Liver (tissue), 9 donors: ENCODE results near the gene KCNJ4. TPM values are rescaled to one million over a fixed set of nuclear protein-coding genes. Genes with fewer than 3 reads are reported as not detected.

Experiments
- DNase-seq: peaks from one replicate; pipeline ENCODE4 v3.0.0-alpha.2; 2017; ENCODE audit warnings: low spot score
- H3K27ac ChIP-seq, 2 donors: one replicate each; pipeline ENCODE4 v1.7.0; 2013; ENCODE audit warnings: inconsistent platforms in 2 of 2, low read length in 2 of 2, control low read depth in 1 of 2, low read depth in 1 of 2, mild to moderate bottlenecking in 1 of 2
- H3K27me3 ChIP-seq, 4 donors: one replicate each; pipeline versions ENCODE4 v1.6.1 to v1.7.0; 2013; ENCODE audit warnings: low read length in 3 of 4, inconsistent platforms in 1 of 4, mild to moderate bottlenecking in 1 of 4, moderate library complexity in 1 of 4; ENCODE audit not compliant: control insufficient read depth in 4 of 4, insufficient read depth in 4 of 4
- H3K36me3 ChIP-seq, 4 donors: one replicate each; pipeline versions ENCODE4 v1.6.1 to v1.7.0; 2013; ENCODE audit warnings: low read length in 3 of 4, mild to moderate bottlenecking in 3 of 4, low read depth in 1 of 4, moderate library complexity in 1 of 4; ENCODE audit not compliant: control insufficient read depth in 4 of 4, insufficient read depth in 3 of 4
- H3K4me1 ChIP-seq, 4 donors: one replicate each; pipeline versions ENCODE4 v1.6.1 to v1.7.0; 2013; ENCODE audit warnings: low read length in 3 of 4, mild to moderate bottlenecking in 3 of 4, moderate library complexity in 1 of 4; ENCODE audit not compliant: control insufficient read depth in 4 of 4, insufficient read depth in 4 of 4
- H3K4me3 ChIP-seq, 3 donors: one replicate each; pipeline versions ENCODE4 v1.6.1 to v1.7.0; 2013; ENCODE audit warnings: low read length in 3 of 3, control low read depth in 1 of 3, low read depth in 1 of 3, mild to moderate bottlenecking in 1 of 3
- H3K9ac ChIP-seq, 2 donors: one replicate each; pipeline ENCODE4 v1.7.0; 2013; ENCODE audit warnings: low read length in 2 of 2, mild to moderate bottlenecking in 2 of 2, moderate library complexity in 2 of 2, control low read depth in 1 of 2, low read depth in 1 of 2
- H3K9me3 ChIP-seq, 4 donors: one replicate each; pipeline versions ENCODE4 v1.6.1 to v1.7.0; 2013; ENCODE audit warnings: low read length in 3 of 4; ENCODE audit not compliant: control insufficient read depth in 4 of 4
- EGR1 ChIP-seq, 2 donors: IDR thresholded peaks; 2 replicates each; pipeline ENCODE4 v1.6.1; 2016 to 2018; ENCODE audit warnings: antibody characterized with exemption in 2 of 2, low read depth in 2 of 2
- FOXA1 ChIP-seq: IDR thresholded peaks from 2 replicates; pipeline ENCODE4 v1.6.1; 2016; ENCODE audit warnings: antibody characterized with exemption
- FOXA2 ChIP-seq: IDR thresholded peaks from 2 replicates; pipeline ENCODE4 v1.6.1; 2016; ENCODE audit warnings: antibody characterized with exemption
- GABPA ChIP-seq, 2 donors: IDR thresholded peaks in 1 of 2; conservative IDR thresholded peaks in 1 of 2; 2 replicates each; pipeline ENCODE4 v1.6.1; 2016; ENCODE audit warnings: antibody characterized with exemption in 2 of 2, mild to moderate bottlenecking in 1 of 2, moderate library complexity in 1 of 2
- HNF4A ChIP-seq, 2 donors: conservative IDR thresholded peaks; 2 replicates each; pipeline ENCODE4 v1.6.1; 2016; ENCODE audit warnings: antibody characterized with exemption in 2 of 2, mild to moderate bottlenecking in 2 of 2
- HNF4G ChIP-seq: IDR thresholded peaks from 2 replicates; pipeline ENCODE4 v1.6.1; 2016; ENCODE audit warnings: antibody characterized with exemption
- JUND ChIP-seq, 2 donors: IDR thresholded peaks; 2 replicates each; pipeline ENCODE4 v1.6.1; 2016; ENCODE audit warnings: antibody characterized with exemption in 2 of 2
- NR2F2 ChIP-seq: IDR thresholded peaks from 2 replicates; pipeline ENCODE4 v1.6.1; 2016; ENCODE audit warnings: antibody characterized with exemption
- RAD21 ChIP-seq, 2 donors: IDR thresholded peaks; 2 replicates each; pipeline ENCODE4 v1.6.1; 2016; ENCODE audit warnings: antibody characterized with exemption in 2 of 2, mild to moderate bottlenecking in 2 of 2
- RXRA ChIP-seq, 2 donors: IDR thresholded peaks; 2 replicates each; pipeline ENCODE4 v1.6.1; 2017 to 2018; ENCODE audit warnings: antibody characterized with exemption in 2 of 2, mild to moderate bottlenecking in 1 of 2
- SP1 ChIP-seq: IDR thresholded peaks from 2 replicates; pipeline ENCODE4 v1.6.1; 2018; ENCODE audit warnings: antibody characterized with exemption, mild to moderate bottlenecking
- TAF1 ChIP-seq: conservative IDR thresholded peaks from 2 replicates; pipeline ENCODE4 v1.6.1; 2016; ENCODE audit warnings: antibody characterized with exemption, mild to moderate bottlenecking
- YY1 ChIP-seq: IDR thresholded peaks from 2 replicates; pipeline ENCODE4 v1.6.1; 2016; ENCODE audit warnings: antibody characterized with exemption, mild to moderate bottlenecking
- WGBS: extraction: QIAGEN DNeasy Blood & Tissue Kit; methylation state at CpG from one replicate; pipeline ENCODE4 v1.1.7; 2013; 5-methylcytosine and 5-hydroxymethylcytosine counted together
- polyA plus RNA-seq, 2 donors: library from polyadenylated mRNA; stranded (reverse) in 1 of 2; unstranded in 1 of 2; fragments of 200-250 nt in 1 of 2; fragments of >200 nt in 1 of 2; fragmentation: Nextera tagmentation in 1 of 2; extraction: Ambion mirVana in 1 of 2; gene quantifications; one replicate each; pipeline versions ENCODE4 v1.2.1 to v1.2.3, GENCODE V29; 2013 to 2015
- total RNA-seq, 2 donors: library from RNA; depleted of rRNA; stranded (reverse); fragments of >200 nt; gene quantifications; one replicate each; pipeline ENCODE4 v1.2.3, GENCODE V29; 2014
- TF ChIP-seq, protein P1 (sequence below): fragments of 150-350 bp; IDR thresholded peaks from 2 replicates; pipeline ENCODE4 v1.5.1; 2017; ENCODE audit warnings: improper control_type of control experiment, low read depth, low read length; ENCODE audit not compliant: missing input control
- TF ChIP-seq, protein P2 (sequence below): IDR thresholded peaks from 2 replicates; pipeline ENCODE4 v1.6.1; 2016; ENCODE audit warnings: antibody characterized with exemption
- TF ChIP-seq, protein P3 (sequence below): IDR thresholded peaks from 2 replicates; pipeline ENCODE4 v1.6.1; 2016; ENCODE audit warnings: antibody characterized with exemption
- TF ChIP-seq, protein P4 (sequence below): IDR thresholded peaks from 2 replicates; pipeline ENCODE4 v1.6.1; 2016; ENCODE audit warnings: antibody characterized with exemption, mild to moderate bottlenecking
- TF ChIP-seq, protein P5 (sequence below): IDR thresholded peaks from 2 replicates; pipeline ENCODE4 v1.6.1; 2016; ENCODE audit warnings: antibody characterized with exemption
- donor health status: healthy.
- donor health status: healthy.
- donor health status: healthy.
- donor health status: healthy.
- donor health status: healthy.

The KCNJ4 gene
- total RNA-seq (under 1 TPM in 1 of 2 donors, not detected in 1; 0.05 TPM), polyA plus RNA-seq (not detected)

DNA sequence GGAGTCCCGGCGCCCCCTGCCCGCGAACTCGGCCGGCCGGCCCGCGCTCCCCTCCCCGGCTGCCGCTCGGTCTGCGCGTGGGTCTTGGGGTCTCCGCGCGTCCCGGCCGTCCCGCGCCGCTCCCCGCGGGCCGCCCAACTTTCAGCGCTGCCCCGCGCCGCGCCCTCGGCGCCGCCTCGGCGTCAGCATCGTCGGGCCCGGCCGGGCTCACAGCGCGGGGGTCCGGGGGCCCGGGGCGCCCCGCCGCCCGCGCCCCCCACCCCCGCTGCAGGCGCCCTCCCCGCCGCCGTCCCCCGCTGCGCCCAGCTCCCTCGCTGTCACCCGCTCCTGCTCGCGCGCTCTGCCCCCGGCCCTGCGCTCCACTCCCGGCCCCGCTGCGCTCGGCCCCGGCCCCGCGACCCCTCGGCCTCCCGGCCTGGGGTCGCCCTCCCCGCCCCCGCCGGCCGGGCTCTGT is at the start of gene KCNJ4:
Gene KCNJ4, minus strand, starts transcription at position 124 of the 454 bp plus-strand sequence. CDS start 27,067 bp downstream, outside the sequence.
- H3K9me3 ChIP-seq = no peaks in the 10 kb centered on the region
- H3K4me1 ChIP-seq = peaks cover 0 to 12% (median 8%) of the 10 kb centered on the region in 4 donors
- H3K4me3 ChIP-seq = peak within 1 kb of the TSS in 1 of 3 donors; percentile 49
- no peak within 1 kb of the TSS for H3K27ac ChIP-seq
- no peak within 1 kb of the TSS for H3K9ac ChIP-seq
- DNase-seq = no peak
- TF ChIP-seq RAD21 (IDR thresholded peaks at IDR 0.05) = no peak
- TF ChIP-seq, protein P1, sequence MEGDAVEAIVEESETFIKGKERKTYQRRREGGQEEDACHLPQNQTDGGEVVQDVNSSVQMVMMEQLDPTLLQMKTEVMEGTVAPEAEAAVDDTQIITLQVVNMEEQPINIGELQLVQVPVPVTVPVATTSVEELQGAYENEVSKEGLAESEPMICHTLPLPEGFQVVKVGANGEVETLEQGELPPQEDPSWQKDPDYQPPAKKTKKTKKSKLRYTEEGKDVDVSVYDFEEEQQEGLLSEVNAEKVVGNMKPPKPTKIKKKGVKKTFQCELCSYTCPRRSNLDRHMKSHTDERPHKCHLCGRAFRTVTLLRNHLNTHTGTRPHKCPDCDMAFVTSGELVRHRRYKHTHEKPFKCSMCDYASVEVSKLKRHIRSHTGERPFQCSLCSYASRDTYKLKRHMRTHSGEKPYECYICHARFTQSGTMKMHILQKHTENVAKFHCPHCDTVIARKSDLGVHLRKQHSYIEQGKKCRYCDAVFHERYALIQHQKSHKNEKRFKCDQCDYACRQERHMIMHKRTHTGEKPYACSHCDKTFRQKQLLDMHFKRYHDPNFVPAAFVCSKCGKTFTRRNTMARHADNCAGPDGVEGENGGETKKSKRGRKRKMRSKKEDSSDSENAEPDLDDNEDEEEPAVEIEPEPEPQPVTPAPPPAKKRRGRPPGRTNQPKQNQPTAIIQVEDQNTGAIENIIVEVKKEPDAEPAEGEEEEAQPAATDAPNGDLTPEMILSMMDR = no peak
- TF ChIP-seq FOXA1 = no peak
- TF ChIP-seq FOXA2 = no peak
- no peak for TF ChIP-seq JUND (IDR thresholded peaks at IDR 0.05)
- TF ChIP-seq SP1 = no peak
- no peak for TF ChIP-seq HNF4G
- TF ChIP-seq, protein P2, sequence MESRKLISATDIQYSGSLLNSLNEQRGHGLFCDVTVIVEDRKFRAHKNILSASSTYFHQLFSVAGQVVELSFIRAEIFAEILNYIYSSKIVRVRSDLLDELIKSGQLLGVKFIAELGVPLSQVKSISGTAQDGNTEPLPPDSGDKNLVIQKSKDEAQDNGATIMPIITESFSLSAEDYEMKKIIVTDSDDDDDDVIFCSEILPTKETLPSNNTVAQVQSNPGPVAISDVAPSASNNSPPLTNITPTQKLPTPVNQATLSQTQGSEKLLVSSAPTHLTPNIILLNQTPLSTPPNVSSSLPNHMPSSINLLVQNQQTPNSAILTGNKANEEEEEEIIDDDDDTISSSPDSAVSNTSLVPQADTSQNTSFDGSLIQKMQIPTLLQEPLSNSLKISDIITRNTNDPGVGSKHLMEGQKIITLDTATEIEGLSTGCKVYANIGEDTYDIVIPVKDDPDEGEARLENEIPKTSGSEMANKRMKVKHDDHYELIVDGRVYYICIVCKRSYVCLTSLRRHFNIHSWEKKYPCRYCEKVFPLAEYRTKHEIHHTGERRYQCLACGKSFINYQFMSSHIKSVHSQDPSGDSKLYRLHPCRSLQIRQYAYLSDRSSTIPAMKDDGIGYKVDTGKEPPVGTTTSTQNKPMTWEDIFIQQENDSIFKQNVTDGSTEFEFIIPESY = no peak
- TF ChIP-seq, protein P3, sequence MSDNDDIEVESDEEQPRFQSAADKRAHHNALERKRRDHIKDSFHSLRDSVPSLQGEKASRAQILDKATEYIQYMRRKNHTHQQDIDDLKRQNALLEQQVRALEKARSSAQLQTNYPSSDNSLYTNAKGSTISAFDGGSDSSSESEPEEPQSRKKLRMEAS = no peak
- TF ChIP-seq EGR1 (IDR thresholded peaks at IDR 0.05; ENCODE audit: low read depth in 2 of 2) = no peak
- no peak for TF ChIP-seq RXRA (IDR thresholded peaks at IDR 0.05)
- TF ChIP-seq TAF1 = no peak
- TF ChIP-seq, protein P4, sequence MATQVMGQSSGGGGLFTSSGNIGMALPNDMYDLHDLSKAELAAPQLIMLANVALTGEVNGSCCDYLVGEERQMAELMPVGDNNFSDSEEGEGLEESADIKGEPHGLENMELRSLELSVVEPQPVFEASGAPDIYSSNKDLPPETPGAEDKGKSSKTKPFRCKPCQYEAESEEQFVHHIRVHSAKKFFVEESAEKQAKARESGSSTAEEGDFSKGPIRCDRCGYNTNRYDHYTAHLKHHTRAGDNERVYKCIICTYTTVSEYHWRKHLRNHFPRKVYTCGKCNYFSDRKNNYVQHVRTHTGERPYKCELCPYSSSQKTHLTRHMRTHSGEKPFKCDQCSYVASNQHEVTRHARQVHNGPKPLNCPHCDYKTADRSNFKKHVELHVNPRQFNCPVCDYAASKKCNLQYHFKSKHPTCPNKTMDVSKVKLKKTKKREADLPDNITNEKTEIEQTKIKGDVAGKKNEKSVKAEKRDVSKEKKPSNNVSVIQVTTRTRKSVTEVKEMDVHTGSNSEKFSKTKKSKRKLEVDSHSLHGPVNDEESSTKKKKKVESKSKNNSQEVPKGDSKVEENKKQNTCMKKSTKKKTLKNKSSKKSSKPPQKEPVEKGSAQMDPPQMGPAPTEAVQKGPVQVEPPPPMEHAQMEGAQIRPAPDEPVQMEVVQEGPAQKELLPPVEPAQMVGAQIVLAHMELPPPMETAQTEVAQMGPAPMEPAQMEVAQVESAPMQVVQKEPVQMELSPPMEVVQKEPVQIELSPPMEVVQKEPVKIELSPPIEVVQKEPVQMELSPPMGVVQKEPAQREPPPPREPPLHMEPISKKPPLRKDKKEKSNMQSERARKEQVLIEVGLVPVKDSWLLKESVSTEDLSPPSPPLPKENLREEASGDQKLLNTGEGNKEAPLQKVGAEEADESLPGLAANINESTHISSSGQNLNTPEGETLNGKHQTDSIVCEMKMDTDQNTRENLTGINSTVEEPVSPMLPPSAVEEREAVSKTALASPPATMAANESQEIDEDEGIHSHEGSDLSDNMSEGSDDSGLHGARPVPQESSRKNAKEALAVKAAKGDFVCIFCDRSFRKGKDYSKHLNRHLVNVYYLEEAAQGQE = no peak
- TF ChIP-seq GABPA (IDR thresholded peaks at IDR 0.05 in 1 of 2, conservative IDR thresholded peaks at IDR 0.05 in 1 of 2) = no peak
- TF ChIP-seq HNF4A (conservative IDR thresholded peaks at IDR 0.05) = no peak
- TF ChIP-seq YY1 = no peak
- TF ChIP-seq NR2F2 = no peak
- TF ChIP-seq, protein P5, sequence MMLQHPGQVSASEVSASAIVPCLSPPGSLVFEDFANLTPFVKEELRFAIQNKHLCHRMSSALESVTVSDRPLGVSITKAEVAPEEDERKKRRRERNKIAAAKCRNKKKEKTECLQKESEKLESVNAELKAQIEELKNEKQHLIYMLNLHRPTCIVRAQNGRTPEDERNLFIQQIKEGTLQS = no peak
- WGBS = 2% methylated on average over 76 of the region's 76 CpGs
- H3K36me3 ChIP-seq = no peaks in the 10 kb centered on the region
- peaks cover 0 to 7% (median 3%) of the 10 kb centered on the region in 4 donors for H3K27me3 ChIP-seq
